Parathyroid adenoma (tissue), 2 donors: ENCODE measurements around the gene BSN.
"Not testable (repeated sequence)": the region's sequence is repeated elsewhere in the genome, so short reads cannot be mapped to it uniquely, and the experiment has no call there.

Experiments
- H2AFZ ChIP-seq: fragments of 300-600 bp; sonication (generic); one replicate; pipeline ENCODE4 v1.7.0; 2017; ENCODE audit warnings: antibody characterized with exemption, mild to moderate bottlenecking
- H3K27ac ChIP-seq: fragments of 300-600 bp; sonication (generic); one replicate; pipeline ENCODE4 v1.7.0; 2017
- H3K27me3 ChIP-seq: fragments of 300-600 bp; sonication (generic); one replicate; pipeline ENCODE4 v1.7.0; 2017; ENCODE audit warnings: low read length; ENCODE audit not compliant: control insufficient read depth, insufficient read depth
- H3K36me3 ChIP-seq: fragments of 300-600 bp; sonication (generic); one replicate; pipeline ENCODE4 v1.7.0; 2017; ENCODE audit warnings: low read length; ENCODE audit not compliant: control insufficient read depth, insufficient read depth
- H3K4me1 ChIP-seq: fragments of 300-600 bp; sonication (generic); one replicate; pipeline ENCODE4 v1.7.0; 2017; ENCODE audit warnings: control low read depth
- H3K4me2 ChIP-seq: fragments of 300-600 bp; sonication (generic); one replicate; pipeline ENCODE4 v1.7.0; 2017; ENCODE audit warnings: low read length
- H3K4me3 ChIP-seq: fragments of 300-600 bp; sonication (generic); one replicate; pipeline ENCODE4 v1.7.0; 2017; ENCODE audit warnings: low read depth, low read length
- H3K79me2 ChIP-seq: fragments of 300-600 bp; sonication (generic); one replicate; pipeline ENCODE4 v1.7.0; 2017; ENCODE audit warnings: control low read depth
- H3K9ac ChIP-seq: fragments of 300-600 bp; sonication (generic); one replicate; pipeline ENCODE4 v1.7.0; 2017; ENCODE audit warnings: mild to moderate bottlenecking
- H3K9me3 ChIP-seq: fragments of 300-600 bp; sonication (generic); one replicate; pipeline ENCODE4 v1.7.0; 2017; ENCODE audit warnings: low read length; ENCODE audit not compliant: control insufficient read depth
- TF ChIP-seq, protein P1 (sequence below): fragments of 300-600 bp; sonication (generic); IDR thresholded peaks from one replicate; pipeline ENCODE4 v1.7.0; 2017; ENCODE audit warnings: antibody characterized with exemption, mild to moderate bottlenecking
- donor health status: primary hyperparathyroidism.

The BSN gene

DNA sequence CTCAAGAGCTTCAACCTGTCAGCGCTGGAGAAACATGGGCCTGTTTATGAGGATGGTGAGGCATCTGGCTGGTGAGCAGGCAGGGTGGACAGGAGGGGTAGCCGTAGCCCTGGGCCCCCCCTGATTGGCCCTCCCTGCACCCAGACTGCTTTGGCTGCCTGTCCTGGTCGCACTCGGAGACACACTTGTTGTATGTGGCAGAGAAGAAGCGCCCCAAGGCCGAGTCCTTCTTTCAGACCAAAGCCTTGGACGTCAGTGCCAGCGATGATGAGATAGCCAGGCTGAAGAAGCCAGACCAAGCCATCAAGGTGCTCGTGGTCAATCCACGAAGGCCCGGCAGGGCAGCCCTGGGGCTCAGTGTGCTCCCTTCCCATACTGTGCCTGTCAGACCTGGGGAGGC, 121.6 kb downstream of the BSN start:
- no peak overlapping the region for H3K27ac ChIP-seq
- no peak overlapping the region for H3K4me2 ChIP-seq
- no peak overlapping the region for H2AFZ ChIP-seq
- no peaks in the 10 kb centered on the region for H3K9me3 ChIP-seq
- no peak overlapping the region for H3K9ac ChIP-seq
- TF ChIP-seq, protein P1, sequence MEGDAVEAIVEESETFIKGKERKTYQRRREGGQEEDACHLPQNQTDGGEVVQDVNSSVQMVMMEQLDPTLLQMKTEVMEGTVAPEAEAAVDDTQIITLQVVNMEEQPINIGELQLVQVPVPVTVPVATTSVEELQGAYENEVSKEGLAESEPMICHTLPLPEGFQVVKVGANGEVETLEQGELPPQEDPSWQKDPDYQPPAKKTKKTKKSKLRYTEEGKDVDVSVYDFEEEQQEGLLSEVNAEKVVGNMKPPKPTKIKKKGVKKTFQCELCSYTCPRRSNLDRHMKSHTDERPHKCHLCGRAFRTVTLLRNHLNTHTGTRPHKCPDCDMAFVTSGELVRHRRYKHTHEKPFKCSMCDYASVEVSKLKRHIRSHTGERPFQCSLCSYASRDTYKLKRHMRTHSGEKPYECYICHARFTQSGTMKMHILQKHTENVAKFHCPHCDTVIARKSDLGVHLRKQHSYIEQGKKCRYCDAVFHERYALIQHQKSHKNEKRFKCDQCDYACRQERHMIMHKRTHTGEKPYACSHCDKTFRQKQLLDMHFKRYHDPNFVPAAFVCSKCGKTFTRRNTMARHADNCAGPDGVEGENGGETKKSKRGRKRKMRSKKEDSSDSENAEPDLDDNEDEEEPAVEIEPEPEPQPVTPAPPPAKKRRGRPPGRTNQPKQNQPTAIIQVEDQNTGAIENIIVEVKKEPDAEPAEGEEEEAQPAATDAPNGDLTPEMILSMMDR = no peak
- peaks cover 17% of the 10 kb centered on the region for H3K4me1 ChIP-seq
- H3K27me3 ChIP-seq = no peaks in the 10 kb centered on the region
- H3K36me3 ChIP-seq = no peaks in the 10 kb centered on the region
- H3K4me3 ChIP-seq = no peak overlapping the region
- no peaks in the 10 kb centered on the region for H3K79me2 ChIP-seq

DNA sequence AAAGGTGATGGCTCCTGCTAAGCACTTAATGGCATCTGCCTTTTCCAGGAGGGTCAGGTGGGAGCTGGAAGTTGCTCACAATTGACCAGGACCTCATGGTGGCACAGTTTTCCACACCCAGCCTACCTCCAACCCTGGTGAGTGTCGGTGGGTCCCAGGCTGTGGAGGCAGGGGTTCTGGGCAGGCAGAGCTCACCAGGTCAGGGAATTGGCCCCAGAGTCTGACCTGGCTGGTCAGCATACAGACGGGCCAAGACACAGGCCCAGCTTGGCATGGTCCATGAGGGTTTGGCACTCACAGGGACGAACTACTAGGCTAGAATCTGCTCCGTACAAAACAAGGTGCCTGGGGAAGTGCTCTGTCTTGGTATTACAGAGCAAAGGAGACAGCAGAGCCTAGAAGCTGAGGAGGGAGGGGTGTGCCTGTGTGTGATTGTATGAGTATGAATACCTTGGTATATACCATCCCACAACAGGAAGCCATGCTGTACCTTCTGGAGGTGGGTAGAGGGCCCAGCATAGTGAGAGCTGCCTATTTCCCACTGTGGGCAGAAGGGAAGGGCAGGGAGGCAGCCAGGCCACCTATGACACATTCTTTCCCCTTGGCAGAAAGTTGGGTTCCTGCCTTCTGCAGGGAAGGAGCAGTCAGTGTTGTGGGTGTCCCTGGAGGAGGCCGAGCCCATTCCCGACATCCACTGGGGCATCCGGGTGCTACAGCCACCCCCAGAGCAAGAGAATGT, 126.4 kb downstream of the BSN start:
- Histone ChIP-seq H3K9ac (no peak overlapping the region), H2AFZ (no peak overlapping the region), H3K4me1 (no peaks in the 10 kb centered on the region), H3K27me3 (no peaks in the 10 kb centered on the region), H3K36me3 (no peaks in the 10 kb centered on the region), H3K27ac (no peak overlapping the region), H3K79me2 (no peaks in the 10 kb centered on the region), H3K9me3 (no peaks in the 10 kb centered on the region), H3K4me3 (no peak overlapping the region), H3K4me2 (no peak overlapping the region)
- TF ChIP-seq, protein P1 = no peak

- no peak overlapping the region for H3K9ac ChIP-seq
- no peaks in the 10 kb centered on the region for H3K4me1 ChIP-seq
- no peak overlapping the region for H3K4me3 ChIP-seq
- H3K27ac ChIP-seq = no peak overlapping the region
- TF ChIP-seq, protein P1 = no peak
- H3K9me3 ChIP-seq = no peaks in the 10 kb centered on the region
- H3K79me2 ChIP-seq = no peaks in the 10 kb centered on the region
- H3K4me2 ChIP-seq = no peak overlapping the region
- H2AFZ ChIP-seq = no peak overlapping the region
- no peaks in the 10 kb centered on the region for H3K27me3 ChIP-seq
- no peaks in the 10 kb centered on the region for H3K36me3 ChIP-seq
Measured at GRCh38 chr3:49681232-49681522, 126.9 kb downstream of the BSN start.

GRCh38 chr3:49681543-49681942, 127.3 kb downstream of the BSN start:
- Histone ChIP-seq H3K4me3 (no peak overlapping the region), H3K79me2 (no peaks in the 10 kb centered on the region), H3K27ac (no peak overlapping the region), H3K27me3 (no peaks in the 10 kb centered on the region), H3K36me3 (no peaks in the 10 kb centered on the region), H3K9me3 (no peaks in the 10 kb centered on the region), H3K9ac (no peak overlapping the region), H3K4me1 (no peaks in the 10 kb centered on the region), H2AFZ (no peak overlapping the region), H3K4me2 (no peak overlapping the region)
- TF ChIP-seq, protein P1 = no peak

- no peaks in the 10 kb centered on the region for H3K36me3 ChIP-seq
- H3K9ac ChIP-seq = no peak overlapping the region
- TF ChIP-seq, protein P1 = no peak
- no peak overlapping the region for H2AFZ ChIP-seq
- H3K79me2 ChIP-seq = no peaks in the 10 kb centered on the region
- H3K4me2 ChIP-seq = no peak overlapping the region
- H3K27me3 ChIP-seq = no peaks in the 10 kb centered on the region
- H3K27ac ChIP-seq = no peak overlapping the region
- H3K9me3 ChIP-seq = no peaks in the 10 kb centered on the region
- H3K4me1 ChIP-seq = peaks cover under 1% of the 10 kb centered on the region
- H3K4me3 ChIP-seq = no peak overlapping the region
Measured at GRCh38 chr3:49683162-49683561, 128.9 kb downstream of the BSN start.

GRCh38 chr3:49684453-49684852, 130.2 kb downstream of the BSN start:
- not testable (repeated sequence) for H3K27me3 ChIP-seq, H3K4me2 ChIP-seq, H3K27ac ChIP-seq, H3K4me1 ChIP-seq, H3K4me3 ChIP-seq, H3K79me2 ChIP-seq, H3K9me3 ChIP-seq, H2AFZ ChIP-seq, H3K36me3 ChIP-seq, H3K9ac ChIP-seq

GRCh38 chr3:49685103-49685502, 130.8 kb downstream of the BSN start:
- H3K36me3 ChIP-seq, H3K9me3 ChIP-seq, H2AFZ ChIP-seq, H3K4me3 ChIP-seq, H3K4me1 ChIP-seq, H3K27ac ChIP-seq, H3K27me3 ChIP-seq, H3K79me2 ChIP-seq, H3K4me2 ChIP-seq, H3K9ac ChIP-seq: not testable (repeated sequence)
